Measurements from ENCODE around the gene COL6A2. TPM values are rescaled to one million over a fixed set of nuclear protein-coding genes. Genes with fewer than 3 reads are reported as not detected.

The COL6A2 gene
- total and polyA plus RNA-seq, 2 experiments from 2014 or later: 28.4 to 89.2 TPM

- H3K4me1 Mint-ChIP-seq: no peaks in the 10 kb centered on the region
- Histone ChIP-seq H3K4me1 (ENCODE audit: insufficient read depth) (no peaks in the 10 kb centered on the region), H3F3A (replicated peaks; ENCODE audit: low read depth) (0 out of 2 replicates have a peak, but pooled peaks cover 4% of the 10 kb centered on the region), H3K27me3 (ENCODE audit: insufficient read depth) (no peaks in the 10 kb centered on the region), H3K4me3 (no peak overlapping the region), H3K27ac (ENCODE audit: low read depth) (no peak overlapping the region), H4K20me1 (replicated peaks; ENCODE audit: insufficient read depth) (peaks cover 4% of the 10 kb centered on the region), H2AFZ (no peak overlapping the region), H3K4me2 (no peak overlapping the region), H3K79me2 (replicated peaks; ENCODE audit: insufficient read depth) (peaks cover 6% of the 10 kb centered on the region), H3K9me2 (ENCODE audit: insufficient read depth) (no peaks in the 10 kb centered on the region), H3K36me3 (ENCODE audit: insufficient read depth) (no peaks in the 10 kb centered on the region)
- H3K4me3 Mint-ChIP-seq: no peak overlapping the region
- ATAC-seq: no peak
- no peak for DNase-seq (ENCODE audit: low spot score)
- peaks cover 27% of the 10 kb centered on the region for H3K27me3 Mint-ChIP-seq (ENCODE audit: insufficient read depth, low read depth, poor library complexity)
- H3K9me3 Mint-ChIP-seq: peaks cover 20% of the 10 kb centered on the region
- TF ChIP-seq EZH2 (IDR thresholded peaks at IDR 0.05; ENCODE audit: low read depth, unreplicated experiment): no peak
- TF ChIP-seq EZH2phosphoT487 (IDR thresholded peaks at IDR 0.05; ENCODE audit: unreplicated experiment): no peak
- TF ChIP-seq CREB1 (CRISPR knock-in tag; IDR thresholded peaks at IDR 0.05; ENCODE audit: low read depth): no peak
- no peak for TF ChIP-seq STAT1 (IDR thresholded peaks at IDR 0.05; ENCODE audit: unreplicated experiment)
- TF ChIP-seq, protein P1, sequence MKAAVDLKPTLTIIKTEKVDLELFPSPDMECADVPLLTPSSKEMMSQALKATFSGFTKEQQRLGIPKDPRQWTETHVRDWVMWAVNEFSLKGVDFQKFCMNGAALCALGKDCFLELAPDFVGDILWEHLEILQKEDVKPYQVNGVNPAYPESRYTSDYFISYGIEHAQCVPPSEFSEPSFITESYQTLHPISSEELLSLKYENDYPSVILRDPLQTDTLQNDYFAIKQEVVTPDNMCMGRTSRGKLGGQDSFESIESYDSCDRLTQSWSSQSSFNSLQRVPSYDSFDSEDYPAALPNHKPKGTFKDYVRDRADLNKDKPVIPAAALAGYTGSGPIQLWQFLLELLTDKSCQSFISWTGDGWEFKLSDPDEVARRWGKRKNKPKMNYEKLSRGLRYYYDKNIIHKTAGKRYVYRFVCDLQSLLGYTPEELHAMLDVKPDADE (IDR thresholded peaks at IDR 0.05): no peak
- TF ChIP-seq CTCF (conservative IDR thresholded peaks at IDR 0.05; ENCODE audit: low read depth in 2 of 2): no peak
- TF ChIP-seq, protein P2, sequence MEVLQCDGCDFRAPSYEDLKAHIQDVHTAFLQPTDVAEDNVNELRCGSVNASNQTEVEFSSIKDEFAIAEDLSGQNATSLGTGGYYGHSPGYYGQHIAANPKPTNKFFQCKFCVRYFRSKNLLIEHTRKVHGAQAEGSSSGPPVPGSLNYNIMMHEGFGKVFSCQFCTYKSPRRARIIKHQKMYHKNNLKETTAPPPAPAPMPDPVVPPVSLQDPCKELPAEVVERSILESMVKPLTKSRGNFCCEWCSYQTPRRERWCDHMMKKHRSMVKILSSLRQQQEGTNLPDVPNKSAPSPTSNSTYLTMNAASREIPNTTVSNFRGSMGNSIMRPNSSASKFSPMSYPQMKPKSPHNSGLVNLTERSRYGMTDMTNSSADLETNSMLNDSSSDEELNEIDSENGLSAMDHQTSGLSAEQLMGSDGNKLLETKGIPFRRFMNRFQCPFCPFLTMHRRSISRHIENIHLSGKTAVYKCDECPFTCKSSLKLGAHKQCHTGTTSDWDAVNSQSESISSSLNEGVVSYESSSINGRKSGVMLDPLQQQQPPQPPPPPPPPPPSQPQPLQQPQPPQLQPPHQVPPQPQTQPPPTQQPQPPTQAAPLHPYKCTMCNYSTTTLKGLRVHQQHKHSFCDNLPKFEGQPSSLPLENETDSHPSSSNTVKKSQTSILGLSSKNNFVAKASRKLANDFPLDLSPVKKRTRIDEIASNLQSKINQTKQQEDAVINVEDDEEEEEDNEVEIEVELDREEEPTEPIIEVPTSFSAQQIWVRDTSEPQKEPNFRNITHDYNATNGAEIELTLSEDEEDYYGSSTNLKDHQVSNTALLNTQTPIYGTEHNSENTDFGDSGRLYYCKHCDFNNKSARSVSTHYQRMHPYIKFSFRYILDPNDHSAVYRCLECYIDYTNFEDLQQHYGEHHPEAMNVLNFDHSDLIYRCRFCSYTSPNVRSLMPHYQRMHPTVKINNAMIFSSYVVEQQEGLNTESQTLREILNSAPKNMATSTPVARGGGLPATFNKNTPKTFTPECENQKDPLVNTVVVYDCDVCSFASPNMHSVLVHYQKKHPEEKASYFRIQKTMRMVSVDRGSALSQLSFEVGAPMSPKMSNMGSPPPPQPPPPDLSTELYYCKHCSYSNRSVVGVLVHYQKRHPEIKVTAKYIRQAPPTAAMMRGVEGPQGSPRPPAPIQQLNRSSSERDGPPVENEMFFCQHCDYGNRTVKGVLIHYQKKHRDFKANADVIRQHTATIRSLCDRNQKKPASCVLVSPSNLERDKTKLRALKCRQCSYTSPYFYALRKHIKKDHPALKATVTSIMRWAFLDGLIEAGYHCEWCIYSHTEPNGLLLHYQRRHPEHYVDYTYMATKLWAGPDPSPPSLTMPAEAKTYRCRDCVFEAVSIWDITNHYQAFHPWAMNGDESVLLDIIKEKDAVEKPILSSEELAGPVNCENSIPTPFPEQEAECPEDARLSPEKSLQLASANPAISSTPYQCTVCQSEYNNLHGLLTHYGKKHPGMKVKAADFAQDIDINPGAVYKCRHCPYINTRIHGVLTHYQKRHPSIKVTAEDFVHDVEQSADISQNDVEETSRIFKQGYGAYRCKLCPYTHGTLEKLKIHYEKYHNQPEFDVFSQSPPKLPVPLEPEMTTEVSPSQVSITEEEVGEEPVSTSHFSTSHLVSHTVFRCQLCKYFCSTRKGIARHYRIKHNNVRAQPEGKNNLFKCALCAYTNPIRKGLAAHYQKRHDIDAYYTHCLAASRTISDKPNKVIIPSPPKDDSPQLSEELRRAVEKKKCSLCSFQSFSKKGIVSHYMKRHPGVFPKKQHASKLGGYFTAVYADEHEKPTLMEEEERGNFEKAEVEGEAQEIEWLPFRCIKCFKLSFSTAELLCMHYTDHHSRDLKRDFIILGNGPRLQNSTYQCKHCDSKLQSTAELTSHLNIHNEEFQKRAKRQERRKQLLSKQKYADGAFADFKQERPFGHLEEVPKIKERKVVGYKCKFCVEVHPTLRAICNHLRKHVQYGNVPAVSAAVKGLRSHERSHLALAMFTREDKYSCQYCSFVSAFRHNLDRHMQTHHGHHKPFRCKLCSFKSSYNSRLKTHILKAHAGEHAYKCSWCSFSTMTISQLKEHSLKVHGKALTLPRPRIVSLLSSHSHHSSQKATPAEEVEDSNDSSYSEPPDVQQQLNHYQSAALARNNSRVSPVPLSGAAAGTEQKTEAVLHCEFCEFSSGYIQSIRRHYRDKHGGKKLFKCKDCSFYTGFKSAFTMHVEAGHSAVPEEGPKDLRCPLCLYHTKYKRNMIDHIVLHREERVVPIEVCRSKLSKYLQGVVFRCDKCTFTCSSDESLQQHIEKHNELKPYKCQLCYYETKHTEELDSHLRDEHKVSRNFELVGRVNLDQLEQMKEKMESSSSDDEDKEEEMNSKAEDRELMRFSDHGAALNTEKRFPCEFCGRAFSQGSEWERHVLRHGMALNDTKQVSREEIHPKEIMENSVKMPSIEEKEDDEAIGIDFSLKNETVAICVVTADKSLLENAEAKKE (CRISPR knock-in tag; IDR thresholded peaks at IDR 0.05): no peak
- TF ChIP-seq NANOG (IDR thresholded peaks at IDR 0.05; ENCODE audit: borderline replicate concordance): no peak
- no peak for TF ChIP-seq ZNF331 (CRISPR knock-in tag; IDR thresholded peaks at IDR 0.05; ENCODE audit: low read depth)
- no peak for TF ChIP-seq ZNF114 (CRISPR knock-in tag; IDR thresholded peaks at IDR 0.05)
- no peak for TF ChIP-seq REST (IDR thresholded peaks at IDR 0.05; ENCODE audit: unreplicated experiment)
- TF ChIP-seq JUNB (IDR thresholded peaks at IDR 0.05; ENCODE audit: unreplicated experiment): no peak
- no peak for TF ChIP-seq POLR2AphosphoS5 (IDR thresholded peaks at IDR 0.05; ENCODE audit: low read depth)
- peaks cover 50% of the 10 kb centered on the region for H3K36me3 Mint-ChIP-seq (ENCODE audit: low read depth)
- H3K27ac Mint-ChIP-seq: no peak overlapping the region
Observed at GRCh38 chr21:46160657-46160906, 62.7 kb downstream of the COL6A2 start.

All from GM23338 (cell line).